WI38 (cell line): ENCODE data around the gene LMBRD2.

Experiments
- H3K4me3 ChIP-seq: 2 replicates; pipeline ENCODE4 v1.5.1; 2011; ENCODE audit warnings: low read depth, mild to moderate bottlenecking, control low read depth, low read length
- TF ChIP-seq, protein P1 (sequence below): IDR thresholded peaks from 2 replicates; pipeline ENCODE4 v1.5.1; 2012; ENCODE audit warnings: low read depth, mild to moderate bottlenecking, control low read depth, low read length

Gene LMBRD2

DNA sequence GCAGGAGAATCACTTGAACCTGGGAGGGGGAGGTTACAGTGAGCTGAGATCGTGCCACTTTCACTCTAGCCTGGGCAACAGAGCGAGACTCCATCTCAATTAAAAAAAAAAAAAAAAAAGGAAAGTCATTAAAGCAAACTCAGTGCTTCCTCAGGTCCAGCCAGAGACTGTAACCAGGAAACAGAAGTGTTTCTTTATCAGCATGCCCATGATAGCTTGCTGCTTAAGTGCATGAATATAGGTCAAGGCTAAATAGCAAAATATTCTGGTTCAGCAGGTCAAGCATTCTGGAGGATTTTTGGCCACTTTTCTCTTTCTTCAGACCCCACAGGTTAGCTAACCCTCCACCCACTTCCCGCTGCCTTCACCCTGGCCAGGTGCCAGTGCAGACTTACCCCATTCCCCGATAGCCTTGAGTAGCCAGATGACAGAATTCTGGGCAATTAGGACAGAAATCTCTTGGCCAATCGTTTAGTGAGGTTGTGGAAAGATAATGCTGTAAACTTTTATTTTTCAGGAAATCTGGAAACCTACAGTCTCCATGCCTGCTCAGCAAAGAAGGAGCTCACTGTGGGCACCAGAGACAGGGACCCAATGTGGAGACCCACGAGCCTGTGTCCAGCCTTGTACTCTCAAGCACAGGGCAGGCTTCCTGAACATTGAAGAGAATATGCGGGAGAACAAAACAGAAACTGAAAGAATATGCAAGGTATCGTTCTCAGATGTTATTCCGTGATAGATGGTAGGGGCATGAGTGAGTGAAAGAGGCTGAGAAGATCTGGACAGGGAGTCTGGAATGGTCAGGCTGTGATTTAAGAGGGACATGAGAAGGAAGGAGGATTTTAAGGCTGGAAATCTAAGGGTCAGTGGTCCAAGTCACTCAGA is 80.8 kb downstream of the LMBRD2 start:
- TF ChIP-seq, protein P1, sequence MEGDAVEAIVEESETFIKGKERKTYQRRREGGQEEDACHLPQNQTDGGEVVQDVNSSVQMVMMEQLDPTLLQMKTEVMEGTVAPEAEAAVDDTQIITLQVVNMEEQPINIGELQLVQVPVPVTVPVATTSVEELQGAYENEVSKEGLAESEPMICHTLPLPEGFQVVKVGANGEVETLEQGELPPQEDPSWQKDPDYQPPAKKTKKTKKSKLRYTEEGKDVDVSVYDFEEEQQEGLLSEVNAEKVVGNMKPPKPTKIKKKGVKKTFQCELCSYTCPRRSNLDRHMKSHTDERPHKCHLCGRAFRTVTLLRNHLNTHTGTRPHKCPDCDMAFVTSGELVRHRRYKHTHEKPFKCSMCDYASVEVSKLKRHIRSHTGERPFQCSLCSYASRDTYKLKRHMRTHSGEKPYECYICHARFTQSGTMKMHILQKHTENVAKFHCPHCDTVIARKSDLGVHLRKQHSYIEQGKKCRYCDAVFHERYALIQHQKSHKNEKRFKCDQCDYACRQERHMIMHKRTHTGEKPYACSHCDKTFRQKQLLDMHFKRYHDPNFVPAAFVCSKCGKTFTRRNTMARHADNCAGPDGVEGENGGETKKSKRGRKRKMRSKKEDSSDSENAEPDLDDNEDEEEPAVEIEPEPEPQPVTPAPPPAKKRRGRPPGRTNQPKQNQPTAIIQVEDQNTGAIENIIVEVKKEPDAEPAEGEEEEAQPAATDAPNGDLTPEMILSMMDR: no peak
- H3K4me3 ChIP-seq: peak overlapping the region; percentile 38

DNA sequence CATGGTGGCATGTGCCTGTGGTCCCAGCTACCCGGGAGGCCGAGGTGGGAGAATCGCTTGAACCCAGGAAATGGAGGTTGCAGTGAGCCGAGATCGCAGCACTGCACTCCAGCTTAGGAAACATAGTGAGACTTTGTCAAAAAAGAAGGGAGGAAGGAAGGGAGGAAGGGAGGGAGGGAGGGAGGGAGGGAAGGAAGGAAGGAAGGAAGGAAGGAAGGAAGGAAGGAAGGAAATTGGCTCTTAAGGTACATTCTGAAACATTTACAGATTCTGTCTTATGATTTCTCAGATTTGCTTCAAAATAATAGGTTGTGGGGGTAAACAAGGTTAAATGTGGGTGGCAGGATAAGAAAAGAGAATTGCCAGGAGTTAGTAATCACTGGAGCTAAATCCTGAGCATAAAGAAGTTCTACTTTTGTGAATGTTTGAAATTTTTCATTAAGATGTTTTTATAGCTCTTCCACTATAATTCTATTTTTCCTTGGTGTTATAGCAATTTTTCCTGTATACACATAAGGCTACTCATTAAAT is 82.9 kb downstream of the LMBRD2 start:
- H3K4me3 ChIP-seq: no peak overlapping the region
- TF ChIP-seq, protein P1: no peak

DNA sequence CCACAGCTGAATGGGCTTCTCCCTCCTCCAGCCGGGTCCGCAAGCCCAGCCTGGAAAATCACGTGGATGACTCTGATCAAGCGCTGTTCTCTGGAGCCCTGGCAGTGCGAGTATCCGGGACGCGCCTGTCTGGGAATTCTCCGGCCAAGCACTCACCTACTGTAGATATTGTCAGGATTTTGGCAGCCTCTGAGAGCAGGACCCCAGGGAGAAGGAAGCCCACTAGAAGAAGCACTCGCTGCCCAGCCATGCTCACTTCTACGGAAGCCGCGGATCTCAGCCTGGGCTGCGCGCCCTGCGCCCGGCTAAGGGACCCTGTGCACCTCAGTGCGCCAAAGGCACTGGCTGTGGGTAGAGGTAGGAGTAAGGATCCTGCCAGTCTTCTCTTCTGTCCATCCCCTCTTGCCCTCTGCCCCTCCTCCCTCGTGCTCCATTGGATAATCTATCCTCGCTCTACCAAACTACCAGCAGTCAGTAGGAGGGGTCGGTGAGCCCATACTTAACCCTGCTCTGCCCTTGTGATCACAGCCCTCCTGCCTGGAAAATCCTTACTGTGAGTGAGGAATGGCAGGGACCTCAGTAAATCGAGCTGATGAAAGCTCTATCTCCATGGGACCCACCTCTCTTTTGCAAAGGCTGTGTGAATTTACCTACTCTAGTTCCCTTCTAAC is 85.0 kb downstream of the LMBRD2 start, which contains the start of gene UGT3A2:
TSS of gene UGT3A2 (minus strand) at position 343 of the 671 bp plus-strand sequence. CDS start at position 250, 93 bp downstream.
- H3K4me3 ChIP-seq: no peak within 1 kb of the TSS
- TF ChIP-seq, protein P1: no peak

DNA sequence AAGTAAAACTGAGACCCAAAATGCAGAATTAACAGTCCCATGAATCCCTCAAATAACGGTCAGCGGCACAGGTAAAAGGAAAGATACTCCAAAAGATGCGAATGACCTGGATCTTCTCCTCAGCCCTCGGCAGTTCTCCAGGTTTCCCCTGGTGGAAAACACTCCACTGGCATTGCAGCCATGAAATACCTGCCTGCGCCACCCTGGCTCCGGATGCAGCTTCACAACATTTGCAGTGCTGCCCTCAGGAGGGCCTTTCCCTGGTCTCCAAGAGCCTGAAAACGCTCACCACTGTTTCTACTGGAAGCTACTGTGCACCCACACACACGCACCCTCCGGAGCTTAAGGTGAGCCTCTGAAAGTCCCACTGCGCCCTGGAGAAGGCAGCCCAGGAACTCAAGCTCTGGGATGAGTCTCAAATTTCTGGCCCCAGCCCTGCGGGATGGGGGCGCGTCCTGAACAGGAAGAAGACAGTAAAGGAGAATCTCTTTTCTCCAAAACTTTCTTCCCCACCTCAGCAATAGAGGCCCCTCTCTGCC is 85.6 kb downstream of the LMBRD2 start:
- no peak overlapping the region for H3K4me3 ChIP-seq
- TF ChIP-seq, protein P1: no peak

DNA sequence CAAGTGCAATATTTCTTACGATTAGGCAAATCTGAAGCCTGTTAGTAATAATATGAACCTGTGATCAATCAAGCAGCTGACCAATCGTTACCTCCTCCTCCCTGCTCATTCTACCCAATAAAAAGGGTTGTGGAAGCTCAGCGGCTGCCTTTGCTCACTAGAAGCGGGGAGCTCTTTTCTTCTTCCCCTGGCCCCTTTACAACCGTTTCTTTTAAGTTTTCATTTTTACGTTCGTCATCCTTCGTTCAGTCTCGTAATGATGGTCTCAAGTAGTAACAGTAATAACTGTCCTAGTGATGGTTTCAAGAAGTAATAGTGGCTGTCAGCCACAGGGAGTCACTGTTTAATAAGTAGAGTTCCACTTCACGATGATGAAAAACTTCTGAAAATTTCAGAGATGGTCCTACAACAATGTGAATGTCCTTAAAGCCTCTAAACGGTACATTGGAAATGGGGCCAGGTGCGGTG is 91.2 kb downstream of the LMBRD2 start:
- H3K4me3 ChIP-seq: no peak overlapping the region
- TF ChIP-seq, protein P1: no peak

DNA sequence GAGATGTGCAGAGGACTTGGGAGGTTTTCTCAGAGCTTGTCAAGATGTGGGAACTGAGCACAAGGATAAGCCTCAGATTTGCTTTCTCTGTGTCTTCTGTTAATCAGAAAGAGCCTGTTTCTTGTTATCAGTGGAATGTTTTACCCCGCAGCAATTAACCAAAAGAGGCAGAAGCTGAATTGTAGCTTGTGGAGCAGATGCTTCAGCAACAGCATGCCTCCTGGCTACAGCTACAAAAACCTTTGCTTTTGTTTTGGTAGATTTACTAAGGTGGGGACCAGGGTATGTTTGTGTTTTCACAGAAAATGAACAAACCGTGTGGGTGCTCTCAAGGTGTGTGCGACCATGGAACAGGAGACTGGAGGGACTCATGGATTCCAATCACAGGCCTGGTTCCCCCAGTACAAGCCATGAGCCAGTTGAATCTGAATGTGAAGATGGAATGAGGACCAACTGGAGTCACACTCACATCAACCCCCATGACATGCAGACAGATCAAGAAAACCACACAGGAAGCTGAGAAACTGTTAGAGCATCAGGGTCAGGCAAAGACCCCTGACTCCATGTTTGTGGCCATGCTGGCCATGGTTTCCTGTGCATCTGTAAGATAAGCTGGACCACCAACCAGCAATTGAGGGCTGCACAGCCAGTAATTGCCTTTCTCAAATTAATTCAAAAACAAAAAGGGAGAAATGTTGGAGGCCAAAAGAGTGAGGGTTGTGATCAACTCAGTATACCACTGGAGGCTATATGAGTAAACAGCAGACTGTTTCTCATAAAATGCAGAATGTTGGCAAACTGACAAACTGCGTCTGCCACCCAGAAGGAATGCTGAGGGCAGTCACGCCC is 91.9 kb downstream of the LMBRD2 start:
- no peak overlapping the region for H3K4me3 ChIP-seq
- TF ChIP-seq, protein P1: no peak
